ENCODE measurements around the gene SYPL1.

Gene SYPL1

DNA sequence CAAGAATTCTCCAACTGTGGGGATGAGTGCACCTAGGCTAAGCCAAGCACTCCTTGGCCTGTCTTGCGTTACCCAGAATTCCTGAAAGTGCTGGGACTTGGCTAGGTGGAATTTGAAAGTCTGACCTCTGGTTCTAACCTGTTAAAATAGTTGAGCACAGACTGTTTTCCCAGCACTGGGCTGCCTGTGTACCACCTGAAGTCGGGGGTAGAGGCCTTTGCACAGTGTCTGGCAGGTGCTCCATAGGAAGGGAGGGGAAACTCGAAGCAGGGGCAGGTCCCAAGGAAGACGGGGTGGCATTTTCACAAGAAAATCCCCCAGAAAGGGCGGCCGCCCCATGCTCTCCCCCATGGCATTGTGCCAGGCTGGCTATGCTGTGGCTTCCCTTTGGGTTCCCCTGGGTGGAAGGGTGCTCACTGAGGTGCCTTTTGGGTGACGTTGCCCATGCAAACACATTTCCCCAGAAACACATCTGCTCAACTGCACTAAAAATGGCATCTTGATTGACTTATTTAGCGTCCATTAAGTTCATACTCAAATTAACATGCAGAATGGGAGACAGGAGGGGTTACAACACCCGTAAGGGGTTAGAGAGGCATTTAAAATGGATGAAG lies 62.9 kb downstream of the SYPL1 start:
- DNase-seq = no peak

DNA sequence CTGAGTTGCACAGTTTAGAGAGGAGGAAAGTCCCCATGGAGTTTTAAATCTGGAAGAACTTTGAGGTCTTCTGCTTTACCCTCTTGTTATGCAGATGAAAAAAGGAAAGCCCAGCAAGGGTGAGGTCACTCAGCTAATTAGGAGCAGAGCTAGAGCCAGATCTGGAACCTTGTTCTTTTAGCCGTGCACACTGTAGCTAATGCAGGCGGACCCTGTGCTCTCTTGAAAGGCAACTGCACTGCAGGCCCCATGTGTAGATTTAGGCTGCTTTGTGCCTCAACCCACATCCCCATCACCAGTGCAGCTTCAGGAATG lies 63.4 kb downstream of the SYPL1 start:
- DNase-seq = no peak

DNA sequence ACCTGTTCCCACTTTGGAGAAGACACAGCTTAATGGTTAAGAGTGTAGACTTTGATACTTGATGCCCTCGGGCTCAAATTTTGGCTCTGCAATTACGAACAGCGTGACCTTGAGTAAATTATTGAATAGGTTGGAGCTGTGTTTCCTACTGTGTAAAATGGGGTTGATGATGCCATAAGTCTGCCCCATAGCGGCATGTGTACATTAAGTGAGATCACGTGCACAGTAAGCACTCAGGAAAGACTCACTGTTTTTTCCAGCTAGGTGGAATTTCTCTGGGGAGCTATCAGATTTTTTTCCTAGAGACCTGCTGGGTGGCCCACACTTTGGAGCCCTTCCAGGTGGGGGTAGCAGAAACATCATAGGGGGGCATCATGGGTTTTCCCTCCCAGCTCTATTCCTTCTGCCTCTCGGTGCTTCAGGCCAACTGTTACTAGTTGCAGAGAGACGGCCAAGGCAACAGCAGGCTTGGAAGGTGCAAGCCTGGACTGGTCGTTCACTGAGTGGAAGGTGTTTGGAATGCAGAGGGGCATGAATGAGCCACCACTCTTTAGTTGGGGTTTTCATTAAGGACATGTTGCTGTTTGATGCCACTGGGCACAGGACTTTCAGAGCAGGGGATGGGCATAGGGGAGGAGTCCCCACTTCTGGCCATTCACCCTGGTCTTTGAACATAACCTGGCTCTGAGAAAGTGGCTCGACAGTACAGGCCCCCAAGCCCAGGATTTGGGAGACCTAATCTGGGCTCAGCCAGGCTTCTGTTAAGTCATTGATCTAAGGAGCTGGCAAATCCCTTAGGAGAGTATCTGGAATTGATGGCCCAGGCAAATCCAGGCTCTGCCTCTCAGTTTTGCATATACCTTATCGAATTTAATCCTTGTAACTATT lies 64.0 kb downstream of the SYPL1 start:
- no peak for DNase-seq

DNA sequence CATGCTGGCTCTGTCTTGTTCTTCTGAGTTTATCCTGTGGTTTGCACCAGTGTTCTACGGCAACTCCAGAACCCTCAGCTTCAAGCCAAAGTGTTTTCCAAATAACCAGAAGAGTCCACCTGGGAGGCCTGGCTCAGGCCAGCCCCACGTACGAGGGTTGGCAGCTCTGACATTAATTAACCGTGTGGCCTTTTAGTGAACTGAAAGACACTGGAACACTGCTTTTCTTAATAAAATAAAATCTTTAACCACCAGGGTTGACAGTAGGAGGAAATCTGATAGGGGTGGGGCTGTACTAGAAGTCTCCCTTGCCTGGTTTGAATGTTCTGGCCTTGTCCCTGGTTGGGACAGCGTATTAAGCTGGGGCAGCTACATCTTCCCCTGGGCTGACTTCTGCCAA lies 64.9 kb downstream of the SYPL1 start:
- no peak for DNase-seq

DNA sequence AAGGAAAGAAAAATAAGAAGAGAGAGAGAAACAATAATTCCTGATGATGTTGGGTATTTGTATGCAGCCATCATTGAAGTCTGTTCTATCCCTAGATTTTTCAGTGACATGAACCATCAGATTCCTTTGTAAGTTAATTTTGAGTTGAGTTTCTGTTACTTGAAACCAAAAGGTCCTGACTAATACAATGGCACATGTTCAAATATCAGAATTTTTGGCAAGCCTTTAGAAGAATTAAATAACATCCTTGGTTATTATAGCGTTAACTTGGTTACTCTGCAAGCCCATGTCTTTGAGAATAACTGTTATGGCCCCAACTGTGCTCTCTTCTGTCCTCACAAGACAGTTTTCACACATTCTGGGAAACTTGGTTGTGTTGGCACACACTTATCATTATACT lies 66.5 kb downstream of the SYPL1 start:
- DNase-seq = no peak

DNA sequence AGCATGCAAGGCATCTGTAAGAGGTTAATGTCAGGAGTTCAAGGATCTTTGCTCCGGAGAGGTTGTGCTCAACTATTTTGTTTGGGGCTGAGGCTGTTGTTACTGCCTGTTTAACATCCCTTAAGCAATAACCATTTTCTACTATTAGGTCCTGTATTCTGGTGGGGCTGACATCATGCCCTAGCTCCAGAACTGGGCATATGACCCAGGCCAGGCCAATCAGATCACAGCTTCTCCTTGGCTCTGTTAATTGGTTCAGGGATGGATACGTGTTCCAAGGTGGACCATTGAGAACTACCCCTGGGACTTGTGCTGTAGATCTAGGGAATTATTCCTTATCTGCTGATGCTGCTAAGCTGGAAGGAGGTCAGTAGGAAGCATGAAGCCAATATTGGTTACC lies 67.0 kb downstream of the SYPL1 start:
- no peak for DNase-seq

DNA sequence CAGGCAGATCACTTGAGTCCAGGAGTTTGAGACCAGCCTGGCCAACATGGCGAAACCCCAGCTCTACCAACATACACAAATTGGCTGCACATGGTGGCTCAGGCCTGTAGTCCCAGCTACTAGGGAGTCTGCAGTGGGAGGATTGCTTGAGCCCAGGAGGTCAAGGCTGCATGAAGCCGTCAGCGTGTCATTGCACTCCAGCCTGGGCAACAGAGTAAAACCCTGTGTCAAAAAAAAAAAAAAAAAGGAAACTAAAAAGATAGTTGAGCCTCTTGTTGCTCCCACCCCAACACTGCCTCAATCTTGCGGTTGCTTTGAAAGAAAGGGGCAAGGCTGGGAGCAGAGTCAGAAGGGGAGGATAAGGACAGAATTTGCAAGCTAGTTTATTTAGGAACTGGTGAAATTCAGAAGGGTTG lies 69.9 kb downstream of the SYPL1 start:
- no peak for DNase-seq

DNA sequence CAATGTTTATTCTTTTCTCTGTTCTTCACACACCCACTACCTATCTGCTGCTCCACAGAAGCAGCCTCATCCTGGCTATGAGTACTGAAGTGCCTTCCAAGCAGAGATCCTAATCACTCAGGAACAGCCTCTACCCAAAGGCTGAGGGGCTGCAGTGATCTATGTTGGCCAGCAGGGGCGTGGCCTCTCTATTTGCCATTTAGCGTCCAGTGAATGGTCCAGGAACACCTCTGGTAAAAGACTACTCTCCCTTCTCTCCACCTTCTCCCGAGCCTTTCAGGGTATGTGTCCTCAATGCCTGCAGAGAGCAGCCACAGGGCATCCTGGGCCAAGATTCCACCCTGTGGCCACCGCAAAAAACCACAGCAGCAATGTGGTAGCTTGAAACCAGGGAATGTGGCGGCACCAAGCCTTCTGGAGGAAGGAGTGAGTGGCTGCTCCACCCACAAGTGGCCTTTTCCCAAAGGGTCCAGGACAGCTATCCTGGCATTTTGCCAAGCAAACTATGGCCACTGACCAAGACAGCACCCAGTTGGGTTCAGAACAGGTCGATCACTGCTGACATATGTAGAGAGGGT lies 70.9 kb downstream of the SYPL1 start:
- DNase-seq = no peak

Data from activated CD4-positive, CD25-positive, alpha-beta regulatory T cell (primary cell).